ENCODE results near the gene MSI2. TPM values are rescaled to one million over a fixed set of nuclear protein-coding genes. Genes with fewer than 3 reads are reported as not detected.
A peak's percentile ranks its signal among the peaks of the same experiment; 100 is the strongest.

Gene MSI2
- total and polyA plus RNA-seq, 4 donors: 9.4 to 64.0 (median 30.4) TPM

GRCh38 chr17:57413848-57414651 is 157.7 kb downstream of the MSI2 start:
- Histone ChIP-seq H3K9ac (ENCODE audit: insufficient read depth in 1 of 2, low read length in 2 of 2) (no peak overlapping the region), H3K4me1 (ENCODE audit: control insufficient read depth in 5 of 5, insufficient read depth in 5 of 5, low read length in 5 of 5) (peaks cover 0 to 46% (median 18%) of the 10 kb centered on the region in 5 donors), H3K9me3 (ENCODE audit: control insufficient read depth in 4 of 4, insufficient read depth in 3 of 4, low read length in 3 of 4) (peaks cover 0 to 3% (median 0%) of the 10 kb centered on the region in 4 donors), H3K4me3 (no peak overlapping the region), H3K36me3 (ENCODE audit: control insufficient read depth in 4 of 4, insufficient read depth in 4 of 4, low read length in 4 of 4) (no peaks in the 10 kb centered on the region), H3K27me3 (ENCODE audit: control insufficient read depth in 3 of 3, insufficient read depth in 3 of 3, low read length in 2 of 3) (no peaks in the 10 kb centered on the region), H3K27ac (ENCODE audit: low read depth in 1 of 2, low read length in 1 of 2) (no peak overlapping the region)
- DNase-seq: no peak
- TF ChIP-seq, protein P1, sequence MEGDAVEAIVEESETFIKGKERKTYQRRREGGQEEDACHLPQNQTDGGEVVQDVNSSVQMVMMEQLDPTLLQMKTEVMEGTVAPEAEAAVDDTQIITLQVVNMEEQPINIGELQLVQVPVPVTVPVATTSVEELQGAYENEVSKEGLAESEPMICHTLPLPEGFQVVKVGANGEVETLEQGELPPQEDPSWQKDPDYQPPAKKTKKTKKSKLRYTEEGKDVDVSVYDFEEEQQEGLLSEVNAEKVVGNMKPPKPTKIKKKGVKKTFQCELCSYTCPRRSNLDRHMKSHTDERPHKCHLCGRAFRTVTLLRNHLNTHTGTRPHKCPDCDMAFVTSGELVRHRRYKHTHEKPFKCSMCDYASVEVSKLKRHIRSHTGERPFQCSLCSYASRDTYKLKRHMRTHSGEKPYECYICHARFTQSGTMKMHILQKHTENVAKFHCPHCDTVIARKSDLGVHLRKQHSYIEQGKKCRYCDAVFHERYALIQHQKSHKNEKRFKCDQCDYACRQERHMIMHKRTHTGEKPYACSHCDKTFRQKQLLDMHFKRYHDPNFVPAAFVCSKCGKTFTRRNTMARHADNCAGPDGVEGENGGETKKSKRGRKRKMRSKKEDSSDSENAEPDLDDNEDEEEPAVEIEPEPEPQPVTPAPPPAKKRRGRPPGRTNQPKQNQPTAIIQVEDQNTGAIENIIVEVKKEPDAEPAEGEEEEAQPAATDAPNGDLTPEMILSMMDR (IDR thresholded peaks at IDR 0.05; ENCODE audit: control extremely low read depth, extremely low read depth): no peak
- 91 to 93% methylated on average over 9 of the region's 9 CpGs for WGBS, 2 donors
- no peak for ATAC-seq (ENCODE audit: insufficient read depth, low FRiP score)

- H3K9ac ChIP-seq (ENCODE audit: insufficient read depth in 1 of 2, low read length in 2 of 2): peak overlapping the region in 1 of 2 donors; percentile 15
- TF ChIP-seq, protein P1 (IDR thresholded peaks at IDR 0.05; ENCODE audit: control extremely low read depth, extremely low read depth): no peak
- ATAC-seq (ENCODE audit: insufficient read depth, low FRiP score) (no peak), DNase-seq (peak; percentile 80 to 97 (median 96))
- 82 to 85% methylated on average over 3 of the region's 3 CpGs for WGBS, 2 donors
- no peak overlapping the region for H3K27ac ChIP-seq (ENCODE audit: low read depth in 1 of 2, low read length in 1 of 2)
- H3K4me1 ChIP-seq (ENCODE audit: control insufficient read depth in 5 of 5, insufficient read depth in 5 of 5, low read length in 5 of 5): peaks cover 0 to 48% (median 13%) of the 10 kb centered on the region in 5 donors
- H3K36me3 ChIP-seq (ENCODE audit: control insufficient read depth in 4 of 4, insufficient read depth in 4 of 4, low read length in 4 of 4): peaks cover 0 to 1% (median 0%) of the 10 kb centered on the region in 4 donors
- no peak overlapping the region for H3K4me3 ChIP-seq
- H3K27me3 ChIP-seq (ENCODE audit: control insufficient read depth in 3 of 3, insufficient read depth in 3 of 3, low read length in 2 of 3): no peaks in the 10 kb centered on the region
- peaks cover 0 to 3% (median 0%) of the 10 kb centered on the region in 4 donors for H3K9me3 ChIP-seq (ENCODE audit: control insufficient read depth in 4 of 4, insufficient read depth in 3 of 4, low read length in 3 of 4)
Observed at GRCh38 chr17:57415751-57416207, 159.5 kb downstream of the MSI2 start.

DNA sequence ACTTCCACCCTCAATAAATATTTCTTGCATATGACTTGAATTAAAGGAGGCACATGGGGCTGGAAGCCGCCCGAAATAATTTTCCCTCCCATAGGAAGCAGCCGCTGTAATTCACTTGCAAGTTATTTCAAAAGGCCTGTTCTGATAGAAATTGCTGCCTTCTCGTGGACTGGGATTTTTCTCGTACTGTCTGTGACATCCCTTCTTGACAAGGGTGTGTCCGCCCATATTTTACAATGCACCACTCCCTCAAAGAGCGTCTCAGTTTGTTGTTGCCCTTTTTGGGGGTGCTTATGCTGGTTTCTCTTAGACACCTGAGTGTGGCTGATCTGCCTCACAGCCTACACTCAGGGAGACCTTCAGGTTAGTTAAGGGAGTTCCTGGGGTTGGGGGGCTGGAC is 160.0 kb downstream of the MSI2 start:
- TF ChIP-seq, protein P1 (IDR thresholded peaks at IDR 0.05; ENCODE audit: control extremely low read depth, extremely low read depth): no peak
- Histone ChIP-seq H3K4me1 (ENCODE audit: control insufficient read depth in 5 of 5, insufficient read depth in 5 of 5, low read length in 5 of 5) (peaks cover 0 to 54% (median 13%) of the 10 kb centered on the region in 5 donors), H3K9ac (ENCODE audit: insufficient read depth in 1 of 2, low read length in 2 of 2) (no peak overlapping the region), H3K9me3 (ENCODE audit: control insufficient read depth in 4 of 4, insufficient read depth in 3 of 4, low read length in 3 of 4) (peaks cover 0 to 3% (median 0%) of the 10 kb centered on the region in 4 donors), H3K27ac (ENCODE audit: low read depth in 1 of 2, low read length in 1 of 2) (no peak overlapping the region), H3K36me3 (ENCODE audit: control insufficient read depth in 4 of 4, insufficient read depth in 4 of 4, low read length in 4 of 4) (peaks cover 0 to 1% (median 0%) of the 10 kb centered on the region in 4 donors), H3K27me3 (ENCODE audit: control insufficient read depth in 3 of 3, insufficient read depth in 3 of 3, low read length in 2 of 3) (no peaks in the 10 kb centered on the region), H3K4me3 (no peak overlapping the region)
- 93 to 95% methylated on average over 7 of the region's 7 CpGs for WGBS, 2 donors
- DNase-seq (no peak), ATAC-seq (ENCODE audit: insufficient read depth, low FRiP score) (no peak)
